GM21360 (cell line): ENCODE measurements around the gene CDC42EP1.
"Not testable (repeated sequence)": the region's sequence is repeated elsewhere in the genome, so short reads cannot be mapped to it uniquely, and the experiment has no call there.

Experiments used
- ATAC-seq: cut with Tn5 transposase; IDR thresholded peaks from one replicate; pipeline ENCODE4 v1.9.1; 2021; ENCODE audit warnings: mild to moderate bottlenecking, moderate library complexity; ENCODE audit not compliant: unreplicated experiment

Gene CDC42EP1, protein sequence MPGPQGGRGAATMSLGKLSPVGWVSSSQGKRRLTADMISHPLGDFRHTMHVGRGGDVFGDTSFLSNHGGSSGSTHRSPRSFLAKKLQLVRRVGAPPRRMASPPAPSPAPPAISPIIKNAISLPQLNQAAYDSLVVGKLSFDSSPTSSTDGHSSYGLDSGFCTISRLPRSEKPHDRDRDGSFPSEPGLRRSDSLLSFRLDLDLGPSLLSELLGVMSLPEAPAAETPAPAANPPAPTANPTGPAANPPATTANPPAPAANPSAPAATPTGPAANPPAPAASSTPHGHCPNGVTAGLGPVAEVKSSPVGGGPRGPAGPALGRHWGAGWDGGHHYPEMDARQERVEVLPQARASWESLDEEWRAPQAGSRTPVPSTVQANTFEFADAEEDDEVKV

DNA sequence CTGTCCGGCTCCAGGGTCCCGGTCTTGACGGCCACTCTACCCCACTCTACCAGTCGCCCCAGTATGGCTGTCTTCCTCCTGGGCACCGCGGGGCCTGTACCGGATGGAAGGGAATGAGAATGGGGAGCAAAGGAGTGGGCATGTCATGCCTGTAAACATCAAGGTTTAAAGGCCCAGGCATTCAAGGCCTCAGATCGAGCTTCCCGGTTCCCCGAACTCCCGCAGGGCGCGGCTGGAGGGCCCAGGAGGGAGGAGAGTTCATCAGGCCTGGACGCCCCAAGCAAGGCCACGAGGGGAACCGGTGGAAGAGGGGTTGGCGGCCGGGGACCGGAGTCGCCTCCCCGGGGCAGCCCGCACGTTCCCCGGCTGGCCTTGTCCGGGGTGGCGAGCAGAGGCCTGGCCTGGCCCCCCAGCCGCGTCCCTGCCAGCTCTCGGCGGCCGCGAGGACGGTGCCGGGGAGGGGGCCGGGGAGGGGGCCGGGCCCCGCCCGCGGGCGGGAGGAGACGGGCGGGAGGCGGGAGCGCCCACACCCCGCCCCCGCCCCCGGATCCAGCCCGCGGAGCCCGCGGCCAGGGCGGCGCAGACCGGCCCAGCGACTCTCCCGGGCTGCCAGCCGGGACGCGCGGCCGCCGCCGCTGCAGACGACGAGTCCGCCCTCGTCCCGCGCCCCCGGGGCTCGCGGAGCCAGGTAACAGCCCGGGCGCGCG is at the start of gene CDC42EP1:
TSS of gene CDC42EP1 (plus strand) at position 580 of the 707 bp plus-strand sequence. CDS start 5,870 bp downstream, outside the sequence.
- ATAC-seq: no peak

DNA sequence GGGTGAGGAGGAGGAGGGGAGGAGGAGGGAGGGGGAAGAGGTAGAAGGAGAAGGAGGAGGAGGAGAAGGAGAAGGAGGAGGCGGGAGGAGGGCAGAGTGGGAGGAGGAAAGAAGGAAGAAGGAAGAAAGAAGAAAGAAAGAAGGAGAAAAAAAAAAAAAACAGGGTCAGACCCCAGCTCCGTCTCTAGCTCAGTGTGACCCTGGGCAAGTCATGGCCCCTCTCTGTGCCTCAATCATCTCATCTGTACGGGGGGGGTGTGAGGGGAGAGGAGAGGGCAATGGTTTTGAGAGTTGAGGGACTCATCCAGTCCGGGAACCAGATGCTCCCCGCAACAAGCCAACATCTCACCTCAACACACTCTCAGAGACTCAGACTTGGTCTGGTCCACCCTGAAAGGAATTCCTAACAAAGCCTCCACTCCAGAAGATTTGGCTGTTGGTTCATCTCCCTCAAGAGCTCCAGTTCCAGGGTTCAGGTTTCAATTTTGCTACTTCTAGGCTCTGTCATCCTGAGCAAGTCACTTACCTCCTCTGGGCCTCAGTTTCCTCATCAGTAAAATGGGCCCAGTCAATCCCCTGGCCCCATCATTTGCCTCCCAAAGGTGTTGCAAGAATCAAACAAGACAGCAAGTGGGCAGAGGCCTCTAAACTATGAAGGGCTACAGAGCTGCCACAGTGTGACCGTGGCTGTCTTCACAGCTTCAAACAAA is 48.7 kb upstream of the CDC42EP1 start:
- ATAC-seq: no peak

DNA sequence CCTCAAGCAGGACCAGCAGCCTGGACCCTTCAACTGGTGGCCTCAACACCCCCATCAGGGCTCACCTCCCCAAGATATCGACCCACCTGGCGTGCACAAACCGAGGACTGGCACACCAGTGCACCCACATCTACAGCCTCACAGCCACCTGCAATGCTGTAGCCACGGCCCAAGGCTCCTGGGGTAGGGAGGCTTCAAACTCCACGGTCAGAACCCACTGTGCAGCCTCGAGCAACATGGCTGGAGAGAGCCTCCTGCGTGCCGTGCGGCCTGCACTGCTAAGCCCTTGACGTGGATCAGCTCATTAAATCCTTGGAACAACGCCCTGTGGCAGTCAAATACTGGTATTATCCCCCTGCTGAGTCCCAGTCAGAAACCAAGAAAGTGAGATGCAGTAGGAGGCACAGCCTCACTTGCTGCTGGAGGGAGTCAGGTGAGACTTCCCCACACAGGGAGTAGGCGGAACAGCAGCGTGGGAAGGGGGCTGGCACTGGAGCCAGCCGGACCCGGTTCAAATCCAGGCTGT is 45.7 kb upstream of the CDC42EP1 start:
- ATAC-seq: no peak

DNA sequence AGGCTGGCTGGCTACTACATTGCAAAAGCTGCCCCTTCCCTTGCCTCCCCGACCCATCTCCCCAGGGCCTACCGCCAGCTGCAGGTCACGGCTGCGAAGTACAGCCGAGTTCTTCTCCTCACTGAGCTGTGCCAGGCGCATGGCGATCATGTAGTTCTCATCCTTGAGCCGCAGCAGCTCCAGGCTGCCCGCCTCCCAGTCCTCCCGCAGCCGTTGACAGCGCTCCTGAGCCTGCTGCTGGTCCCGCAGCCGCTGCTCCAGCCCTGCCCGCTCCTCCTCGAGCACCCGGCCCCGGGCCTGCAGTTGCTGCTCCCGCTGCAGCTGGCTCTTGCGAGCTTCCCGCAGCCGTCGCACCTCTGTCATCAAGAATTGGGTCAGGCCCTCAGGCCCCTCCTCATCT is 44.4 kb upstream of the CDC42EP1 start:
- ATAC-seq: no peak

DNA sequence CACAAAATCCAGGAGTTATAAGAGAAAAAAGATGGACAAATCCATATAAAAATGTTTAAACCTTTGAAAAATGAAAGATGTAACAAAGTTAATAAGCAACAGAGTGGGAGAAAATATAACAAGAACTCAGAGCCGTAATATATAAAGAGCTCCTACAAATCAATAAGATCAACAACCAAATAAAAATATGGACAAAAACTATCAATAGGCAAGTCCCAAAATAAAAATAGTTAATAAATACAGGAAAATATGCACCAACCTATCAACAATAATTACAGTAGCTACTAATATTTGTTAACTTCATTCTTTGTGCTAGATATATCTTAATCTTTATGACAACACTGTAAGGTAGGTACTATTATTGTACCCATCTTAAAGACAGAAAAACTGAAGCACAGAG is 43.8 kb upstream of the CDC42EP1 start:
- no peak for ATAC-seq

DNA sequence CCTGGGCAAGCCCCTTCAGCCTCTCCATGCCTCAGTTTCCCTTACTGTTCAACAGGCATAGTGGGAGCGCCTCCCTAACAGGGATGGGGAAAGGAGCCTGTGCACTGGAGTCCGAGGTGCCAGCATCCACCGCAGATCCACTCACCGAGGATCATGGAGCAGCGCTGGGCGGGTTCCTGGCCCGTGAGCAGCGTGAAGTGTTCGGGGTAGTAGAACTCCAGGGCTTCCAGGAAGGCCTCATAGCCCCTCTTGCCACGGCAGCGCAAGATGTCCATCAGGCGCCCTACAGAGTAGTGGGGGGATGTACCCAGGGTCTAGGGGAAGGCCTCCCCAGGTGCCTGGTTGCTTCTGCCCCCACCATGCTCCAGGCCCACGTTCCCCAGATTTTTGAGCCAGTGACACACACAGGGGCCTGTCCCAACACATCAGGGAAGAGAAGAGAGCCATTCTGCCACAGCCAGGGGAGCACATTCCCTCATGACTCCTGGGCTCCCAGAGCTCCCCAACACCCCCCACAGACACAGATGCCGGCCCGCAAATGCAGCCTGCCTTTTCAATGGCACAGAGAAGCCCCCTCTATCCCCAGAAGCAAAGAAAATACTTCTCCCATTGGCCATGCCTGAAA is 42.3 kb upstream of the CDC42EP1 start:
- no peak for ATAC-seq

DNA sequence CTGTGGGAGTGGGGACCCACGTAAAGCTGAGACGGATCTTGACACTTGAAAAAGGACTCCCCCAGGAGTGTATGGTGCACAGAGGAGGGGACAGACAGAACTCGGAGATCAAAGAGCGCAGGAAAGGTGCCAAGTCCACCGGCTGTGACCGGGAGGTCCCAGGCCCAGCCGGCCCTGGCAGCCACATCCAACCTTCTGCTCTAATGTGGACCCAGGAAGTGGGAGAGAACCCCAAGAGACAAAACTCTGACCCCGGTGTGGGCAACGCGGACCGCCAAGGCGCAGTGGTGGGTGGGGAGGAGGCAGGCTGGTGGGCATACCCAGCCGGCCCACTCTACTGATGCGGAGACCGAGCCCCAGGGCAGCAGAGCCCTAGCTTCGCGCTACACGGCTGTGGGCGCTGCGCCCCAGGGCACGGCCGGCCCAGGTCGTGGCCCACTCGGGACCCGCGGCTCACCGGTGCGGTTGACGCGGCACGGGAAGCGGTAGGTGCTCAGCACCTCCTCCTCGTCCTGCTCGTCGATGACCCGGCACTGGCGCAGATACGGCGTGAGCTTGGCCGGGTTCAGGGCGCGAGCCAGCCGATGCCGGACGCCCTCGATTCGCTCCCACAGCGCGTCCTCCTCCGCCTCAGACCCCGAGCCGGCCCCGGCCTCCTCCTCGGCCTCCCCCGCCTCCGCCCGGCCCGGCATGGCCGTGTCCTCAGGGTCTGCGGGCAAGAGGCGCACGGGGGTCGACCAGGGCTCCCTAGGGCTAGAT is 41.6 kb upstream of the CDC42EP1 start:
- no peak for ATAC-seq

DNA sequence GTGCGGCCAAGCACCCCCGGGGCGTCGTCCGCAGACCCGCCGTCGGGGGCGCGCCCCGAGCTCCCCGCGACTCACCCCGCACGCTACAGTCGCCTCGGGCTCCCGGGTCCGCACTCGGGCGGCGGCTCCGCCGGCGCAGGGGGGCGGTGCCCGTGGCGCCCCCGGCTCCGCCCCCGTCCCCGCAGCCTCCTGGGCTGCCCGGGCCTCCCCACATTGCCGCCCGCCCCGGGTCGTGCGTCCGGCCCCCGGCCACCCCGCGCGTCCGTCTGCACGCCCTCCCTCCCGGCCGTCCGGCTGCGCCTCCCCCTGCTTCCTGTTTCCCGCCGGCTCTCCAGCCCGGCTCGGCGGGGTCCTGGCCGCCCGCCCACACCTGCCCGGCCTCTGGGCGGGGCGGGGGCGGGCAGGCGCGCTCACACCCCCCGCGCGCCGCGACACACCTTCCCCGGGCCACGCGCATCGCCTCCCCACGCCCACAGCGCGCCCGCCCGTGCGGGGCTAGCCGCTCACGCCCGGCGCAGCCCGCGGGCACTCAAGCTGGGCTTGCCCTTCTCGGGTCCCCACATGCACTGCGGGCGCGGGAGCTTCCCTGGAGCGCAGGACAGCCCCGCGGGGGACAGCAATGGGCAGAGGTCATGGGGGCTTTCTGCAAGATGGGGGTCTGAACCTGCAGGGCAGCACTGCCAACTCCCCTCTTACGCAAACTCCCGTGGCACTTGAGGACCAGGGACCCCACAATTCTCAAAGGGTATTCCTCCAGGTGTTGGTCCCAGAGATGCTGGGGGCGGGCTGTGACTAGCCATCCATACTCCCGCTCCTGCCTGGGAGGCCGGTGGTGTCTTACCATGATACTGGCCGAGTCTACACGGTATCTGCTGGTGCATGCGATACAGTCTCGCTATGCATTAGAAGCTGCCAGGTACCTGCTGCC is 40.7 kb upstream of the CDC42EP1 start, which contains the start of gene CARD10:
TSS of gene CARD10 (minus strand) at position 148 of the 928 bp plus-strand sequence. CDS start 215 bp downstream, outside the sequence.
- no peak for ATAC-seq

DNA sequence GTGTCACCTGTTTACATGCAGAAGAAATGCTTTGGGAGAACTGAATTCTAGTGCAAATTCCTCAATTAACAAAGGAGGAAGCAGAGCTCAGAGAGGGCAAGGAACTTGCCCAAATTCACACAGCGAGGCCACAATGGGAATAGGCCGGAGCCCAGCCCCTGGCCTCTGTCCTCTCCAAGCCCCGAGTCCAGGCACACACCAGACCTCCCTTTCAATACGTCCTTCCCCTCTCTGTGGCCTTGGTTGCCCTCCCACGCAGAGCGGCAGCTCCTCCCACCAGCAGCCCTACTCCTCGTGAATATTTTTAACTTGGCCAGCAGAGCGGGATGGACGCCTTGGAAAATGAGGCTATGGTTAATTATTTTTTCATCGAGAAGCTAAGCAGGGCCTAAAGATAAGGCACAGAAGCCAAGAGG is 39.5 kb upstream of the CDC42EP1 start:
- ATAC-seq: no peak

DNA sequence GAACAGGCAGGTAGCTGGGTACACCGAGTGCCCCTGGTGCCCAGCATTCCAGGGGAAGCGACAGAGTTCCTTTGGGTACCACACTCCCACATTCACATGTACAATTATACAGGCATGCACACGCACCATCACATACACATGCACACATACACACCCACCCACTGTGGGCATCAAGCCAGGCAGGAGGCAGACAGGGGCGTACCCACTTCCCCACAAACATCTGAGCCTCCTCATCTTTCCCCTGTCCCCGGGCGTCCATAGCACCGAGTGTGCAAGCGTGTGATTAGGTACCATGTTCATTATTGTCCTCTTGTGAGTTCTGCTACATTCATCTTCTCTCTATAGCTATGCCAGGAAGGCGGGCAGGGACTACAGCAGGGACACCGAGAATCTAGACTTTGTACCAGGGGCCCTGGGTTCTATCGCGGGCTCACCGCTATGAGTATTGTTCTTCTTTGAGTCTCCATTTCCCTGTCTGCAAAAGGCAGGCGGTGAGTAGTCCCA is 39.0 kb upstream of the CDC42EP1 start:
- no peak for ATAC-seq

DNA sequence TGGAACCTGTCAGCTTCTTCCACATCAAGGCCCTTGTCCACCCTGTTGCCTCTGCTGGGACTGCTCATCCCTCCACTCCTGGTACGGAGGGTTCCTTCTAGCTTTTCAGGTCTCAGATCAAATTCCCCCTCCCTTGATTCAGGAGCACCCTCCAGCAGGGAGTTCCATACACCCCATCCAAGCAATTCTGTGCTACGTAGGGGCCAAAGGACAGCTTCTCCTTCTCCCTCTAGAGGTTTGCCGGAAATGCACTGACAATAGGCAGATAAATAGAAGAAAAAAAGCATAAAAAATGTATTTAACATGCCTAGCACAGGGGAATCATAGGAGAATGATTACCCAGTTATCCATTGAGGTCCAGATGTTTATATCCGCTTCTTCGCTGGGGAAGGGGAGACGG is 37.8 kb upstream of the CDC42EP1 start:
- ATAC-seq: no peak

DNA sequence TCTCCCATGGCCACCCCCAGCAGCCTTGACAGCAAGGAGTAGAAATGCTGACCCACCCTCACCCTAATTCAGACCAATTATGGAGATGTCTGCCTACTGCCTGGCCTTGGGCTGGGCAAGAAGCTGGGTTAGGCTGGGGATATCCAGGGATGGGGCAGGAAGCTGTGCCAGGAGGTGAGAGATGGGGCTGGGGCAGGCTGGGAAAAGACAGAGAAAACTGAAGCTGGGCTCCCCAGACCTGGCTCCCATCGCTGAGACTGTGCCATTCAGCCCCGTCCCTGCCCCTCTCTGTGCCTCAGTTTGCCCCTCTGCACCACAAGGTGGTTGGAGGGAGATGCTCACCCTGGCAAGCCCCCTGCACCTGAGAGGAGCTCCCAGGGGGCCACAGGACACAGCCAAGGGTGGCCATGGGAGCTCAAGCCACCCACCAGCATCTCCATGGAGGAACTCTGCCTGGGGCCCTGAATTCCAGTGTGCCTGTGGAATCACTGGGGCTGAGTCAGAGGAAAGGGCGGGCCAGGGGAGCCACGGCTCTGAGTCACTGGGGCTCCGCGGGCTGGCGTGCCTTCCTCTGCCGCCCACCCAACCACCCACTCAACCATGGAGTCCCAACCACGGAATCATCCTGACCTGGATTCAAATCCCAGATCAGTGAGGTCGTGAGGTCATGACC is 35.1 kb upstream of the CDC42EP1 start:
- ATAC-seq: no peak

DNA sequence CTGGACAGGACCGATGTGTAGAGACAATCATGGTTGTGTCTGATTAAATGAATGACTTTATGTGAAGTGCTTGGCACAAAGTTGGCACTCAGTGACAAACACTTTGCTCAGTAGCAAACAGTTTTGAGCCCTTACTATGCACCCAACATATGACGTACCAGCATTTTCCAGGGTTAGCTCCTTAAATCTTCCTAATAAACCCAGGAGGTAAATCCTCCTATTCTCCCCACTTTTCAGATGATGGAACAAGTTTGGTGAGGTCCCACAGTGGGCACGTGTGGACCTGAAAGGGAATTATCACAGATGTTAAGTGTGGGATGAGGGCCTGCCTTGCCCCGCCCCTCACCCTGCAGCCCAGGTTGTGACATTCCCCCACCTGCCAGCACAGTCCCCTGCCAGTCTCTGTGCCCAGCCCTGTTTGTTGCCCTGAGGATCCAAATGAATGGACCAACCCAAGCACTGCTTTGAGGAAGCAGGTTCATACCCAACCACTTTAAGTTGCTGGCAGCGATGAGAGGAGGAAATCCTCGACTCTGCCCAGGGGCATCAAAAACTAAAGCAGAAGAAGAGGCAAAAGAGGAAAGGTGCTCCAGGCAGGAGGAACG is 34.4 kb upstream of the CDC42EP1 start:
- no peak for ATAC-seq

DNA sequence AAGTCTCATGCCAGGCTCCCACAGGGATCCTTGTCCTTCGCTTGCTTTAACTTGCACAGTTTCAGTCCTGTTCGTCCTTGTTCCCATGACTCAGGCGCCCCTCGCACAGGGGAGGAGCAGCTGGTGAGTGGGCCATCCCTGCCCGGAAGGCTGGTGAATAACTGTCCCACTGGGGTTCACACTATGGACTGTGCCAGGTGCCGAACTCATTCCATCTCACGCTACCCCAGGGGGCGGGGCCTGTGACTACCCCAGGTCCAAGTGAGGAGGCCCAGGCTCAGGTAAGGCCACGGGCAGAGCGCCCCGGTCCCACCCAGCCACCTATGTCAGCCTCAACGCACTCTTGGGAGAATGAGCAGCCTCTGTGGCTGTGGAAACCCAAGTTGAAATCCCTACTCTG is 33.9 kb upstream of the CDC42EP1 start:
- no peak for ATAC-seq

DNA sequence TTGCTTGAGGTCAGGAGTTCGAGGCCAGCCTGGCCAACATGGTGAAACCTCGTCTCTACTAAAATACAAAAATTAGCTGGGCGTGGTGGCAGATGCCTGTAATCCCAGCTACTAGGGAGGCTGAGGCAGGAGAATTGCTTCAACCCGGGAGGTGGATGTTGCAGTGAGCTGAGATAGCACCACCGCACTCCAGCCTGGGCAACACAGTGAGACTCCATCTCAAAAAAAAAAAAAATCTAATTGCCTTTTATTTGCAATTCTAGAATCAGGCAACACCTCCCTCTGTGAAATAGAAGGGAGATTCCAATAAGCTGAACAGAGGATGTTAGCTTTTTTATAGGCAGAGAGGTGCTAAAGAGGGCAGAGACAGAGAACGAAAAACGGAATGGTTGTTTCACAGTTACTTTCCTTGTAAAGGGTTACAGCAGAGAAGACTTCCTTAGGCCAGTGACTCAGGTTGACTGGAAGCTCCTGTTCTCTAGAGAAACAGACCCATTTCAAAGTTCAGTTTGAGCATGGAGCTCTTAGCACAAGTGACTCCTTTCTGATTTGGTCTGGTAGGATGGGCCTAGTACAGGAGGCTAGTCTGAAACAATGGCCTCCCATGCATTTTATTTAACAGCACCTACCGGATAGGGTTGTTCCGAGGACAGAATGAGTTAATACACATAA is 33.1 kb upstream of the CDC42EP1 start:
- ATAC-seq: not testable (repeated sequence)

DNA sequence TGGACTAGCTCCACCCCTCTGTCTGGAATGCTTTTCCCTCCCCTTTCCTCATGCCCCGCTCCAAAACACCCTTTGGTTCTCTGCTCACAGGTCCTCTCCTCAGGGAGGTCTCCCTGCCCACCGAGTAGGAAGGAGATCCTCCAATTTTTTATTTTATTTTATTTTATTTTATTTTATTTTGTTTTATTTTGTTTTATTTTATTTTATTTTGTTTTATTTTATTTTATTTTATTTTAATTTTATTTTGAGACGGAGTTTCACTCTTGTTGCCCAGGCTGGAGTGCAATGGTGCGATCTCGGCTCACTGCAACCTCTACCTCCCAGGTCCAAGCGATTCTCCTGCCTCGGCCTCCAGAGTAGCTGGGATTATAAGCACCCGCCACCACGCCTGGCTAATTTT is 32.3 kb upstream of the CDC42EP1 start:
- not testable (repeated sequence) for ATAC-seq

DNA sequence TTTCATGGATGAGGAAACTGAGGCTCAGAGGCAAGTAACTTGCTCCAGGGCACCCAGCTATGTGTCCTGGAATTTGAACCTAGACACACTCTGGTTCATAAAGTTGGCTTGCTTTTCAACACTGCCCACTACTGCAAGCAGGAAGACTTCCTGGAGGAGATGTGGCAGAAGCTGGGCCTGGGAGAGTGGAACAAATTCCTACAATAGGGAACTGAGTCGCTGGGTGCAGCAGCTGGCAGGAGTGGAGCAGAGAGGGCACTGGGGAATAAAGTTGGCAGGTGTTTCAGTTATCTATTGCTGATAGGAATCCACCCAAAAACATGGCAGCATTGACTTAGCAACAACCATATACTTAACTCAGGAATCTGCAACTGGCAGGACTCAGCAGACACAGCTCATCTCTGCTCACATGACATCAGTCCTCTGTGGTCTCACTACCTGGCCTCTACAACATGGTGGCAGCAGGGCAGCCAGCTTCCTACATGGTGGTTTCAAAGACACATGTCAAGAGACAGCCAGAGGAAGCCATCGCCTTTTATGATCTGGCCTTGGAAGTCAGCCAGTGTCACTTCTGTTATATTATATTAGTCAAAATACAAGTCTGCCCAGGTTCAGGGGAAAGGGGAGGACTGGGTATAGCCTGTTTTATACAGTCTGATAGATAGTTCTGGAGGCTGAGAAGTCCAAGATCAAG is 30.5 kb upstream of the CDC42EP1 start:
- no peak for ATAC-seq
